GM19043 (cell line): ENCODE results near the gene LRRC49.
"Not testable (repeated sequence)": the region's sequence is repeated elsewhere in the genome, so short reads cannot be mapped to it uniquely, and the experiment has no call there.

Experiments used
- ATAC-seq: cut with Tn5 transposase; IDR thresholded peaks from one replicate; pipeline ENCODE4 v1.9.1; 2021; ENCODE audit warnings: low read depth; ENCODE audit not compliant: unreplicated experiment

Gene LRRC49

DNA sequence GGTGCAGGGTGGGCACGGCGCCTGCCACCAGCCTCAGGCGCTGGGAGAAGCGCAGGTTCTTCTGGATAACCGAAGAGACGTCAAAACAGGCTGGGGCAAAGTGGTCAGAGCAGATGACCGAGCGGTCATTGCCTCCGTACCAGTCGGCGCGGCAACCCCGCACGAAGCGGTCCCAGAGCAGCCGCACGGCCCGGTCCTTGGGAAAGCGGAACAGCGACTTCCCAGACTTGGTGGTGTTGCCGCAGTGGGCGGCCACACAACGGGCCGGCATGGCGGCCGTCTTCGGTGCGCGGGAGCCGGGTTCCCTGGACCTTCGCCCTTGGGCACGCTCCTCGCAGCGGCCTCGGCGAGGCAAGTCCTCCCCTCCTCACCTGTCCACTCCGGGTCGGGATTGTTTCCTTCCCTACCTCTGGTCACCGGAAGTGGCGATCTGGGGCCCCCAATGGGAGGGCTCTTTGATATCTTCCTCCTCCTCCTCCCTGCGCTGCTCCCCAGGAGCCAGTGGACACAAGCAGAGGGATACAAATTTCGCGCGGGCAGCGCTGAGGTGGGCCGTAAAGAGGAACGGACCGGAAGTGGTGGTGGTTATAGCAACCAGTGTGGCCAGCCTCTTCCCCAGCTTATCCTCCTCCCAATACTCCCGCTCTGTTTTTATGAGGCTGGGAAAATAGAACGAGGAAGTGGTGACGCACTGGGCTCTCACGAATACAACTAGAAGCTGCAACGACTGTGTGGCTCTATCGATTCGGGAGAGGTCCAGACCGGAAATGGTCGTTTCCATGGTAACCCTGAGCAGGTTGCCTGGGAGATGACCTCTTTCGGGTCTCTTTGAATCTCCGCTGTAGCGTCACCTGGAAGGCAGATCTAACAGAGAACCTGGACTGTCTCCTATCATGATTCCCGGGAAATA, at the start of gene LRRC49, which contains the start of gene THAP10:
LRRC49 (plus strand) TSS at position 825 of the 910 bp plus-strand sequence; CDS start at position 894, 69 bp downstream.
THAP10 (minus strand) TSS at position 432 of the 910 bp plus-strand sequence; CDS start at position 271, 161 bp downstream.
- ATAC-seq = peak; percentile 75

DNA sequence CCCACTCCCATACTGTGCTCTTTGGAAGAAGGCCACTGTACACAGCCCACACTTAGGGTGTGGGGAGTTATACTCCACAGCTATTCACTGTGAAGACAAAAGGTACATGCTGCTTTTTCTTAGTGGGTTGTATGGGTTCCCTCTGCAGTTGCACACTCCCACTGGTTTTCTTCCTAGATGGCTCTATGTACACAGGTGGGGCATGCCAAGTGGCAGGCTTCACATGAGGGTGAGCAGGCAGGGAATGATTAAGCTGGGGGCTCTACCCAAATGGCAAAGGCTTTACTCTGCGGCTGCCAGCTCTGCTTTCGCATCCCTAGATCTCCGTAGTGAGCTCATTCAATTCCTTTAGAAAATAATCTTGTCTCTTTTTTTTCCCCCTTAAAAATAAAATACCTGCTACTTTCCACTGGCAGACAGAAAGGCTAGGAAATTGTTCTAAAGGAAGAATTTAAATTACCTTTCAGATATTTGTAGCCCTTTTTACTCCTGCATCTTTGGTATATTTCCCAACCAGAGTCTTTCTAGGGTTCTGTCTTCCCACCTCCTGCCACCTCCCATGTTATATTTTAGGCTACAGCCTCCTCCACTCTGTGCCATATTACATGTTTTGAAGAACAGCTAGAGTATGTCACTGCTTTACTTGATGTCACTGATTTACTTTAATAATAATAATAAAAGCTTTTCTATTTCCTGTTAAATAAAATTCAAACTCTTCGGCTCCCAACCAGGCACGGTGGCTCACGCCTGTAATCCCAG, 46.8 kb upstream of the LRRC49 start:
- no peak for ATAC-seq

- no peak for ATAC-seq
These were observed 40.7 kb upstream of the LRRC49 start for GRCh38 chr15:70851889-70852288.

GRCh38 chr15:70852501-70853317, 39.9 kb upstream of the LRRC49 start:
- no peak for ATAC-seq

DNA sequence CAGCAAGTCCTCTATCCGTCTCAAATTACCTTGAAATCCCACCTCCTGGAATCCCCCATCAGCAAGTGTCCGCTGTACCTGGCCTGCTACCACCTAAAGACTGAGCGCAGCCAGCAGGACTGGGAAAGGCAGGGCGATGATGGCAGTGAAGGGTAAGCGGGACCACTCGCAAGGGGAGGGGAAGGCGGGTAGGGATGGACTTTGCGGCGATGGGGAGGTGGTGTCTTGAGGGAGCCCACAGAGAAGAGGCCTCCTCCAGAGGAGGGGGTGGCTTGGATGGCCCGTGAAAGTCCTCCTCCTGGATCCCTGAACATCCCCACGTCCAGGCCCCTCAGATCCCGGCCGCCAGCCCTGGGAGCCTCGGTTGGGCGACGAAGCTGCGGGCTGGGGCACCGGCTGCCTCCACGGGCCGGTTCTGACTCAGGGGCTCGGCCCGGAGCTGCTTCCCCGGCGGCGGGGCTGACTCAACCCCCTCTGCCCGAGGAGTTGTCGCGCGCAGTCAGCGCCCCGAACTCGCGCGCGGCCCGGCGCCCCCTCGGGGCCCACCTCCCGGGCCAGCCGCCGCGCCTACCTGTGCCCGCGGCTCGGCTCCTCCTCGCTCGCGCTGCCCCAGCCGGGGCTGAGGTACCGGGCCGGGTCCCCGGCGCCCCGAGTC, 39.2 kb upstream of the LRRC49 start:
- no peak for ATAC-seq

- ATAC-seq = no peak
These were observed 38.5 kb upstream of the LRRC49 start, which contains the start of gene LARP6 for GRCh38 chr15:70853973-70854665. Gene LARP6, minus strand, starts transcription at chr15:70854157. Its CDS starts 69 bp downstream, at chr15:70854088.

GRCh38 chr15:70854666-70854976, 38.0 kb upstream of the LRRC49 start:
- ATAC-seq = no peak

- no peak for ATAC-seq
These were observed 36.9 kb upstream of the LRRC49 start for GRCh38 chr15:70855764-70856163.

DNA sequence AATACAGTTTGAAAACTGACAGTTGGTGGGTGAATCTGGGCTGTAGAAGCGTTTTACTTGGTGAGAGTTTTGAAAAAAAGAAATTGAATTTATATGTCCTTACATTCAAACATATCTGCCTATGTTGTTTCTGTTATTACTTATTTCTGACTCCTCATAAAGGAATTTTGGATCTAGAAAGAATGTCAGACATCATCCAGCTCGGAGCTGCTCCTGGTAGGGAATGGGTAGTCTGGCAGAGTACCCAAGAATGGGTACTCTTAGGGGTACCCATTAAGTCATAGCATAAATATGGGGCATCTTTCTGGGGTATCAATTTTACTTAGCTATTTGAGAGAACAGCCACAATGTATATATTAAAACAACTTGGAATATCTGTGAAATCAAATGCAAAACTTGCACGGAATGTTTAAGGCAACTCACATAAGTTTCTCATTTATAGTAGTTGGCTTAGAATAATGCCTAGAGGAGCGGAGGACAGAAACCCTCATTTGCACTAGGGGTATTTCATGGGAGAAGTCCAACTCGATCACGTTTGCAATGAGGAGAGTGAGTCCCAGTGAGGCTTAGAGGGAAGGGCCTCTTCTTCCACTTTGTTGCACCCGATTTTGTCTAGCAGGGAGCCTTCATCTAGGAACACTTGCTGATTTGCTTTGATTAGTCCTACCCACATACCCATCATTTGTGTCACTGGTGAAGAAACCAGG, 36.3 kb upstream of the LRRC49 start:
- ATAC-seq = no peak

GRCh38 chr15:70856884-70857561, 35.6 kb upstream of the LRRC49 start:
- no peak for ATAC-seq

DNA sequence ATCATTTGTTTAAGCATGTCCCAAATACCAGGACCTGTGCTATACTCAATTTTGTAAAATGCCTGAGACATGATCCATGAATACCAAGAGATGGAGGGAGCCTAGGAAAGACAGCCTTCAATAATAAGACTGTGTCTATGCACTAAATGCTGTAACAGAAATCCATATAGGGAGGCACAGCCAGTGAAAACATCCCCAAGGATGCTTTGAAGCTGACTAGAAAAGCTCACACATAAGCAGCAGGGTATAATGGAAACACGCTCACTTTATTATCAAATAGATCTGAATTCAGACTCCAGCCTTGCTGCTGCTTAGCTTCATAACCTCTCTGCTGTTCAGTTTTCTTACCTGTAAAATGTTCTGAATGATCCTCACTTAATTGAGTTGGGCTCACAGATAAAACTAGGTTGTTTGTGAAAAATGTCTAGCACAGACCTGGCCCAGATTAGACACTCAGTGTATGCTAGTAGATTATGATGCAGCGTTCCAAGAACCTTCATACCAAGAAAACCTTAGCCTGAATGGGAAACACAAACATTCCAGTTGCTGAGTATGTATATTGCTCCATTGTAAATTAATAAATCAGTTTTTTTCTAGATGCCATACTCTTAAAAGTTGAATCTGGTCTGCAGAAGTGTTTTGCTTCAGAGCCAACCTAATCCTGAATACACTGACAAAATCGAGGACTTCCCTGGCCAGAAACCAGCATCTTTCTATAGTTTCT, 34.9 kb upstream of the LRRC49 start:
- no peak for ATAC-seq

- not testable (repeated sequence) for ATAC-seq
These were observed 33.9 kb upstream of the LRRC49 start for GRCh38 chr15:70858614-70859321.

GRCh38 chr15:70859322-70859908, 33.2 kb upstream of the LRRC49 start:
- ATAC-seq = no peak

DNA sequence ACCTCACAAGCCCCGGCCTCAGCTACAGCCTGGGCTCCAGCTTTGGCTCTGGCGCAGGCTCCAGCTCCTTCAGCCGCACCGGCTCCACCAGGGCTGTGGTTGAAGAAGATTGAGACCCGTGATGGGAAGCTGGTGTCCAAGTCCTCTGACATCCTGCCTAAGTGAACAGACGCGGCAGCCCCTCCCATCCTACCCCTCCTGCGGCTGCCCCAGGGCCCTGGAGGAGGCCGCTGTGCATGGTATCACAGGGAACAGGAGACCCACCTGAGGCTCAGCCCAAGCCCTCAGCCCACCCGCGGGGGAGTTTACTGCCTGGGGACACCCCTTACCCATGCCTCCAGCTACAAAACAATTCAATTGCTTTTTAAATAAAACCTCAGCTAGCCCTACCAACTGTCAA, 32.6 kb upstream of the LRRC49 start:
- no peak for ATAC-seq

DNA sequence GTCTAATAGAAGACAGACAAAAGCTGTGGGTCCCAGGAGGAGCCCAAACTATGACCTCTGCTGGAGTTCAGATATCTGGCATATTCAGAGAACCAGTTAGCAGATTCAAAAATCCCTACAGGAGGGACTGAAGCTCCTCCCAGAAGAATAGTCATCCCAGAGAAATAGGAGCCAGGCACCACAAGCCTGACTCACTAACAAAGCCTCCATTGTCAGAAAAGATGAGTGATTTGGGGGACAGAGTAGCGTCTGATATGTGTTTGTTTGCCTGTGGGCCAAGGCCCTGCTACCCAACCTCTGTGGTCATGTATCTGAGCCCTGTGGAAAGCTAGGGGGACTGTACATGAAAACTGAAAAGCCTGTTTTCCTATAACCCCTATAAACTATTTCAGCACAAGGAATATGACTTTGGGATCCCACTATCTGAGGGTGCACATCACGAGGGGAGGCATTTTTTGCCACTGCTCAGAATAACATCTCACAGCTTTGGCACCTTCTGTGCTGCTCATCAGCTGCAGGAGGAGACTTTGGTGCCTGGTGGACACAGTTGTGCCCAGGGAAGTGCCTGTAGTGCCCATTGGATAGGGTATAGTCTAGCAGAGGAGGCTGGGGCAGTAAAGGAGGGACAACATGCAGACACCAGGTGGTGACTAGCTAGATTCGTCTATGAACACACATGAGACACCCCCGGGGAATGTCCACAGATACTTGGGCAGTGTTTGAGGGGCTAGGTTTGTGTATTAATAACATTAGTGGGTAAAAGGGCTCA, 29.0 kb upstream of the LRRC49 start:
- no peak for ATAC-seq
